ENCODE measurements around the gene VIL1.

Gene VIL1

GRCh38 chr2:218394298-218395089 lies 24.4 kb upstream of the VIL1 start:
- DNase-seq (ENCODE audit: low read depth, low spot score), result no peak
- no peak for TF ChIP-seq CTCF (IDR thresholded peaks at IDR 0.05; ENCODE audit: low read depth, low read length)
- in situ Hi-C loops (cut with HindIII; ENCODE audit: low sequenced_read_pairs), result no loop called here
- H3K4me3 ChIP-seq (ENCODE audit: low read depth, low read length), result no peak overlapping the region

GRCh38 chr2:218395090-218395444 lies 23.9 kb upstream of the VIL1 start:
- no peak overlapping the region for H3K4me3 ChIP-seq (ENCODE audit: low read depth, low read length)
- no peak for TF ChIP-seq CTCF (IDR thresholded peaks at IDR 0.05; ENCODE audit: low read depth, low read length)
- in situ Hi-C loops (cut with HindIII; ENCODE audit: low sequenced_read_pairs), result no loop called here
- no peak for DNase-seq (ENCODE audit: low read depth, low spot score)

GRCh38 chr2:218395456-218395825 lies 23.5 kb upstream of the VIL1 start:
- TF ChIP-seq CTCF (IDR thresholded peaks at IDR 0.05; ENCODE audit: low read depth, low read length), result no peak
- no peak for DNase-seq (ENCODE audit: low read depth, low spot score)
- in situ Hi-C loops (cut with HindIII; ENCODE audit: low sequenced_read_pairs), result no loop called here
- peak overlapping the region; percentile 74 for H3K4me3 ChIP-seq (ENCODE audit: low read depth, low read length)

- in situ Hi-C loops (cut with HindIII; ENCODE audit: low sequenced_read_pairs), result no loop called here
- peak overlapping the region; percentile 74 for H3K4me3 ChIP-seq (ENCODE audit: low read depth, low read length)
- peak; percentile 99 for DNase-seq (ENCODE audit: low read depth, low spot score)
- peak; percentile 80 for TF ChIP-seq CTCF (IDR thresholded peaks at IDR 0.05; ENCODE audit: low read depth, low read length)
Measured at GRCh38 chr2:218395826-218396687, 22.9 kb upstream of the VIL1 start.

- in situ Hi-C loops (cut with HindIII; ENCODE audit: low sequenced_read_pairs), result no loop called here
- no peak for TF ChIP-seq CTCF (IDR thresholded peaks at IDR 0.05; ENCODE audit: low read depth, low read length)
- peak overlapping the region; percentile 74 for H3K4me3 ChIP-seq (ENCODE audit: low read depth, low read length)
- peak; percentile 74 for DNase-seq (ENCODE audit: low read depth, low spot score)
Measured at GRCh38 chr2:218396688-218397462, 22.0 kb upstream of the VIL1 start.

GRCh38 chr2:218397463-218397819 lies 21.5 kb upstream of the VIL1 start:
- peak overlapping the region; percentile 74 for H3K4me3 ChIP-seq (ENCODE audit: low read depth, low read length)
- in situ Hi-C loops (cut with HindIII; ENCODE audit: low sequenced_read_pairs), result no loop called here
- no peak for TF ChIP-seq CTCF (IDR thresholded peaks at IDR 0.05; ENCODE audit: low read depth, low read length)
- DNase-seq (ENCODE audit: low read depth, low spot score), result no peak
